ENCODE measurements around the gene WFS1. TPM values are rescaled to one million over a fixed set of nuclear protein-coding genes. Genes with fewer than 3 reads are reported as not detected.

WFS1 gene
- polyA plus RNA-seq, 1 of the 3 experiments (the other 2 are of a cell fraction) = 18.7 TPM

- no peak for DNase-seq
- TF ChIP-seq TCF12 (IDR thresholded peaks at IDR 0.05) (no peak), FOSL2 (IDR thresholded peaks at IDR 0.05; ENCODE audit: borderline replicate concordance, low read depth) (no peak), NRF1 (IDR thresholded peaks at IDR 0.05; ENCODE audit: low read depth, low read length) (no peak), RCOR1 (IDR thresholded peaks at IDR 0.05; ENCODE audit: low read length) (no peak), SIN3A (IDR thresholded peaks at IDR 0.05; ENCODE audit: borderline replicate concordance, low read depth, low read length) (no peak), GABPA (IDR thresholded peaks at IDR 0.05; ENCODE audit: low read depth) (no peak), EP300 (IDR thresholded peaks at IDR 0.05; ENCODE audit: borderline replicate concordance in 1 of 2, low read depth in 1 of 2, low read length in 1 of 2) (no peak), MXI1 (IDR thresholded peaks at IDR 0.05; ENCODE audit: low read depth, low read length) (no peak)
- TF ChIP-seq, protein P1, sequence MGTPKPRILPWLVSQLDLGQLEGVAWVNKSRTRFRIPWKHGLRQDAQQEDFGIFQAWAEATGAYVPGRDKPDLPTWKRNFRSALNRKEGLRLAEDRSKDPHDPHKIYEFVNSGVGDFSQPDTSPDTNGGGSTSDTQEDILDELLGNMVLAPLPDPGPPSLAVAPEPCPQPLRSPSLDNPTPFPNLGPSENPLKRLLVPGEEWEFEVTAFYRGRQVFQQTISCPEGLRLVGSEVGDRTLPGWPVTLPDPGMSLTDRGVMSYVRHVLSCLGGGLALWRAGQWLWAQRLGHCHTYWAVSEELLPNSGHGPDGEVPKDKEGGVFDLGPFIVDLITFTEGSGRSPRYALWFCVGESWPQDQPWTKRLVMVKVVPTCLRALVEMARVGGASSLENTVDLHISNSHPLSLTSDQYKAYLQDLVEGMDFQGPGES (IDR thresholded peaks at IDR 0.05; ENCODE audit: low read depth, low read length) = no peak
- no peak overlapping the region for H3K27ac ChIP-seq (ENCODE audit: low read depth in 2 of 2, low read length in 1 of 2)
- H4K20me1 ChIP-seq (ENCODE audit: insufficient read depth) = no peaks in the 10 kb centered on the region
- ChIA-PET CTCF (interaction anchor here (1.0 to 2.0 kb wide), 4 partner anchors 20 to 353 kb away, joined by 3 to 6 read pairs (median 4); no protein-coding TSS in a partner anchor), POLR2A (no interaction called here)
- H3K4me2 ChIP-seq = no peak overlapping the region
- no peaks in the 10 kb centered on the region; a peak in 1 of 4 replicates for H3K4me1 ChIP-seq (ENCODE audit: control insufficient read depth in 1 of 2, insufficient read depth in 2 of 2, low read depth in 1 of 2, low read length in 1 of 2)
- H3K27me3 ChIP-seq (ENCODE audit: insufficient read depth) = no peaks in the 10 kb centered on the region
- no peaks in the 10 kb centered on the region for H3K36me3 ChIP-seq (replicated peaks in 1 of 2; ENCODE audit: control insufficient read depth in 1 of 2, insufficient read depth in 2 of 2, low read length in 1 of 2)
- no peak overlapping the region for H3K4me3 ChIP-seq (ENCODE audit: low read depth in 2 of 2, low read length in 1 of 2)
- H3K9me3 ChIP-seq = no peaks in the 10 kb centered on the region
- 75% methylated on average over 7 of the region's 13 CpGs for WGBS (ENCODE audit: low lambda C conversion rate)
- no peaks in the 10 kb centered on the region for H3K9me2 ChIP-seq
- H3K9ac ChIP-seq = no peak overlapping the region
- no peak overlapping the region for H2AFZ ChIP-seq (ENCODE audit: low read depth)
- H3K79me2 ChIP-seq (ENCODE audit: insufficient read depth) = no peaks in the 10 kb centered on the region
- H3F3A ChIP-seq (replicated peaks; ENCODE audit: insufficient read depth) = no peaks in the 10 kb centered on the region
Observed at GRCh38 chr4:6352031-6352692, 82.5 kb downstream of the WFS1 start.

Other genes with a start within 250 kb of the WFS1 start
- 0.54 and 1.0 TPM in 2 replicates for gene JAKMIP1, start 69.3 kb upstream of the WFS1 start, polyA plus RNA-seq (2012; rRNA removed)
- 0.08 and 0.21 TPM in 2 replicates for gene PPP2R2C, start 202.8 kb downstream of the WFS1 start, polyA plus RNA-seq (2012; rRNA removed)